HG03045 (cell line): ENCODE results near the gene PLEKHA4.
"Not testable (repeated sequence)": the region's sequence is repeated elsewhere in the genome, so short reads cannot be mapped to it uniquely, and the experiment has no call there.

Experiments used
- ATAC-seq: cut with Tn5 transposase; IDR thresholded peaks from one replicate; pipeline ENCODE4 v1.9.1; 2021; ENCODE audit warnings: mild to moderate bottlenecking, moderate library complexity; ENCODE audit not compliant: unreplicated experiment

Gene PLEKHA4

GRCh38 chr19:48802623-48803022, 65.8 kb downstream of the PLEKHA4 start:
- no peak for ATAC-seq

GRCh38 chr19:48799358-48800300, 68.8 kb downstream of the PLEKHA4 start:
- ATAC-seq, result no peak

GRCh38 chr19:48798937-48799336, 69.5 kb downstream of the PLEKHA4 start:
- no peak for ATAC-seq

GRCh38 chr19:48797103-48797502, 71.3 kb downstream of the PLEKHA4 start:
- no peak for ATAC-seq

GRCh38 chr19:48796298-48797083, 71.9 kb downstream of the PLEKHA4 start:
- ATAC-seq, result no peak

GRCh38 chr19:48795685-48796070, 72.7 kb downstream of the PLEKHA4 start:
- no peak for ATAC-seq

- peak; percentile 70 for ATAC-seq
These were observed 73.2 kb downstream of the PLEKHA4 start for GRCh38 chr19:48795055-48795684.

GRCh38 chr19:48794291-48794690, 74.1 kb downstream of the PLEKHA4 start:
- ATAC-seq, result no peak

- no peak for ATAC-seq
These were observed 75.1 kb downstream of the PLEKHA4 start for GRCh38 chr19:48793271-48793670.

GRCh38 chr19:48787331-48787730, 81.1 kb downstream of the PLEKHA4 start:
- not testable (repeated sequence) for ATAC-seq
